NCI-H146 treated with DMSO at 0.1 percent for 48 hours (cell line): ENCODE data around the gene TNNT1.
A peak's percentile ranks its signal among the peaks of the same experiment; 100 is the strongest.

Experiments used
- DNase-seq: peaks from one replicate; lab custom pipeline; 2025; ENCODE audit not compliant: unreplicated experiment; lab: John Stamatoyannopoulos, UW

Gene TNNT1

DNA sequence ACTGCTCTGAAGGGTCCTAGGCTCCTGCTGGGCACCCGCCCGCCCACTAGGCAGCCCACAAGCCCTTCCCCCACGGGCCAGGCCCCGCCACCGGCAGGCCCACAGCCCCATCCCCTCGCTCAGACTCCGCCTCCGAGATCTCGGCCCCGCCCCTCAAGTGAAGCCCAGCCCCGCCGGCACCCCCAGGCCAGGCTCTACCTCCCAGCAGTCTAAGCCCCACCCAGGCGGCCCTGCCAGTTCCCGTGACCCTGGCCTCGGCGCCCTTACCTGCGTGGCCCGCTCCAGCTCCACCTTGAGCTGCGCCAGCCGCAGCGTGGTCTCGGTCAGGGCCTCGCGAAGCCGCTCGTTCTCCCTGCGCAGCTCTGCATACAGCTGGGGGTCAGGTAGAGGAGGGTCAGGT lies 57.1 kb downstream of the TNNT1 start:
- DNase-seq: no peak

DNA sequence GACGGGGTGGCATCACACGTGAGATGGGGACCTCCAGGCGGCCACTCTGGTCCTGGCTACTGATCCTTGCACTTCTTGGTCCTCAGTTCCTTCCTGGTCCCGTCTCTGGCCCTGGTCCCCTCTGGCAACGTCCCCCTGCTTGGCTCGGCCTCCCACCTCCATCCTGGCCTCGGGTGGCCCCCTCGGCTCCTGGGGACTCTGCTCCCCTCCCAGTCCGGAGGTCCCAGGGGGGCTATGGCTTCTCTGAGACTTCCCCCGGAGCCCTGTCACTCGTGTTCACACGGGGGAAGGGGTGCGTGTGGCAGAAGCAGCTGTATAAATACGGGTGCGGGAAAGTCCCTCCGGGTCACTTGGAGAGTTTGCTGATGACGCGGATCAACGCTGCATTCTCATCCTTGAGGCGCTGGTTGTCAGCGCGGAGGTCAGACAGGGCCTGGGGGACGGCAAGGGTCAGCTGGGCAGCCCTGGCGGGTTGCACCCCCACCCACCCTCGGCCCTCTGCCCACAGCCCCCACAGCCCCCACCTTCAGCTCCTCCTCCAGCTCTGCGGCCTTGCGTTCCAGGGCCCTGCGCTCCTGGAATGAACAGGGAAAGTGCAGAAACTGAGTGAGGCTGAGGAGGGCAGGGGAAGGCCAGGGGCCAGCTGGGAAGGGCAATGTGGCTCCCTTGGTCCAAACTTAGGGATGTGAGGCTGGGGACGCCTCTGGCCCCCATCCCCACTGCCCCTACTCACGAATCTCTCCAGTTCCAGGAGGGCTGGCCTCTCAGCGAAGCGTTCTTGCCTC lies 57.7 kb downstream of the TNNT1 start:
- no peak for DNase-seq

DNA sequence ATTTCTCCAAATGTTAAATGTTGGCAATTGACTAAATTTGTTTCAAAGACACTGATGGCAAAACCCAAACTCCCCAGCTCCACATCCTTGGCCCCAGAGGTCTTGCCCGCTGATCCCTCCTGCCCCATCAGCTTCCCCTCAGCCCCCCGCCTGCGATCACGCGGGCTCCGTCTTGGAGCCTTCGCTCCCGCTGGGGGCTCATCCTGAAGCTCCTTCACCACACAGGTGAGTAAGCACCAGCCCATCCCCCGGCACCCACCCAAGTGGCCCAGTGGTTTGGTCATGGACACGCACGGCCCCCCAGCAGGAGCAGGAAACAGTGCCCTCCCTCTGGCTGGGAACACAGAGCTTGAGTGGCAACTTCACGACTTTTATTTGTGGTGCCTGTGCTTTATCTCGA lies 58.4 kb downstream of the TNNT1 start:
- DNase-seq: no peak

DNA sequence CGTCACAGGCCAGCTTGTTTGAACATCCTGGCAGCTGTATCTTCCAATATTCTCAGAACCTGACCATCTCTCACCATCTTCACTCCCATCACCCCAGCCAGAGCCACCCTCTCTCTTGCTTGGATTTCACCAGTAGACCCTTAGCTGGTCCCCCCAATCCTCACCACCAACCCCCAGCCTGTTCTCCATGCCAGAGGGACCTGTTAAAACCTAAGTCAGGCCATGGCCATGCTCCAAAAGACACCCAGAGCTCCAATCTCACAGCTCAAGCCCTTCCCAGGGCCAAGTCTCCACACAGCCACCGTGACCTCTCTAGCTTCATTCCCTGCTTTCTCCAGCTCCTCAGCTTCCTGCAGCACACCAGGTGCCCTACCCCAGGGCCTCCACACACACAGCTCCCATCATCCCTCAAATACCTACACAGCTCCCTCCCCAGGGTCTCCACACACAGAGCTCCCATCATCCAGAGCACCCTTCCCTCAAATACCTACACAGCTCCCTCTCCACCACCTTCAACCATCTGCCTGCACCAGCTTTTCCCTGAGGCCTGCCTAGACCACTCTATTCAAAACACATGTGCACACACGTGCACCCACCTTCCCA lies 59.6 kb downstream of the TNNT1 start:
- no peak for DNase-seq

DNA sequence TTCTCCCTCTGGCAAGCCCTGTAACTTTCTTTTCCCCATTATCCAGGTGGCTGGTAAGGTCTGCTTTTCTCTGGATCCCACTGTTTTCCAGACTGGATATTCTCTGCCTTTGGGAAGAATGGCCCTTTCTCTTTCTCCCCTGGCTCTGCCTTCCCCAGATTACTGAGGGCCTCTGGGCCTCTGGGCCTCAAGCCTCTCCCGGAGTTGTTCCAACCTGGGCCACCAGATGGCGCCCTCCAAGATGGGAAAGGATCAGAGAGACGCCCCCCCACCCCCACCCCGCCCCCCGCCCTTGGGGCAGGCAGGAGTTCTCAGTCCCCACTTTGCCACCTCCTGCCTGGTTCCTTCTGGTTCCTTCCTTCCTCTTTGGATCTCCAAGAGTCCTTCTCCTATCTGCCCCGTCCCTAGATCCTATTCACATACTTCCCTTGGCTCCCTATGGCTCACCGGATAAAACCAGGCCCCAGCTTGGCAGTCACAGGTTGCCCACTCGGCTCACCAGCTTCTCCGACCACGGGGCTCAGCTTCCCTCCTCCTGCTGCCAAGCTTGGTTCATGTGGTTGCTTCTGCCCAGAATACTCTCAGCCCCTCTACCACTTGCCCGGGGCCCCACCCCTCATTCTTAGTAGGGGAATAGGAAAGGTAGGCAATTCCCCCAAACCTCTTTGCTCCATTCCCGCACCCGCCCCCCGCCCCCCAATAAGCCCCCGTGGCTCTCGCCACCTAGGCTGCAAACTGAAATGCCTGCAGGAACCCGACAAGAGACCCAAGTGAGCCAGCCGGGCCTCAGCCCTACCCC lies 60.3 kb downstream of the TNNT1 start:
- peak; percentile 13 for DNase-seq

DNA sequence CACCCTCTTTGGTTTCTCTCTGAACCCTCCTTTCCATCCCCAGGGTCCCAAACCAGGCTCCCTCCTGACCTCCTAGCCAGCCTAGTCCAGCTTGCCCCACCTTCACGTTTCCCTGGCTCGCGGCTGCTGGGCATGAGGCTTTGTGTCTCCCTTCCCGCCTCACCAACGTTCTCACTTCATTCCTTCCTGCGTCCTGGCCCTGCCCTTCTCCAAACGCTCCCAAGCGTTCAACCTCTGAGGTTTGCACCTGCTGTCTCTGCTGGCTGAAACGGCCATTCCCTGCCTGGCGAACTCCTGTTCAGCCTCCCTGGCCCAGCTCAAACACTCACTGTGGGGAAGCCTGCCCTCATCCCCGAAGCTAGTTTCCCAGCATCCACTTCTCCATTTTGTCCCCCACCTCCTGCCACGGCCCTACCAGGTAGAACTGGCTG lies 61.0 kb downstream of the TNNT1 start:
- no peak for DNase-seq

DNA sequence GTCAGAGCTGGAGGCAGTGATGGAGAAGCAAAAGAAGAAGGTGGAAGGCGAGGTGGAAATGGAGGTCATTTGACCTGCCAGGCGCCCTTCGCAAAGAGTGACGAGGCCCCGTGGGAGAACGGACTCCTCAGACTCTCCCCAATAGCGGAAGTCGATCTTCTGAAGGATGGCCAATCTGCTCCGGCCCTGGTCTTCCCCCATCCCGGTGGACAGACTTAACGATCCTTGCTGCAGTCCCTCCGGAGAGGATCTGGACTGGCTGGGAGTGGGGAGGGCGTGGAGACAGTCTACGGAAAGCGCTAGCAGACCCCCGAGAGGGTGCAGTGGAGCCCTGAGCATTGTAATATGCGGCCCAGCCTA lies 61.5 kb downstream of the TNNT1 start:
- DNase-seq: no peak

DNA sequence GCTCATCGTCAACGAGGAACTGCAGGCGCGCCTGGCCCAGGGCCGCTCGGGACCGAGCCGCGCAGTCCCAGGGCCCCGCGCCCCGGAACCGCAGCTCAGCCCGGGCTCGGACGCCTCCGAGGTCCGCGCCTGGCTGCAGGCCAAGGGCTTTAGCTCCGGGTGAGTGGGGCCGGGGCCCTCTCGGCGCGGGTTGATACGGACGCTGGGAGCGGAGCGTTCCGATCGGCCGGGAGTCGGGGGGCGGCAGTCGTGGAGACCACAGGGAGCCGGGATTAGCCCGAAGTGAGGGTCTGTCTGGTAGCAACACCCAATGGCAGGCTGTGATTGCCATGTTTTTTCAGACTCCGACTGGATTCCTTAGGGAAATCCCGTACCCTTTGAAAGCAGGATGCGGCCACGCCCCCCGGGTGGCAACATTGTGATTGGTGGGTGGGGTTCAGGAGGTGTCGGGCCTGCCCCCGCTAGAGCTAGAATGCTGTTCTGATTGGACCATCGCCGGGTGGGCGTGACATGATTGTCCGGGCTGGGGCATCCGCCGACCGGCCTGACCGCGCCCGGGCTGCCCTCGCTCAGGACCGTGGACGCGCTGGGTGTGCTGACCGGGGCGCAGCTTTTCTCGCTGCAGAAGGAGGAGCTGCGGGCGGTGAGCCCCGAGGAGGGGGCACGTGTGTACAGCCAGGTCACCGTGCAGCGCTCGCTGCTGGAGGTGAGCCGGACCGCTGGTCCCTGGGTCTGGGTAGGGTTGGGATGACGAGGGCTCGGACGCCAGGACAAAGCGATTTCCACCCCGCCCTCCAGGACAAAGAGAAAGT lies 62.1 kb downstream of the TNNT1 start:
- DNase-seq: peak; percentile 91

DNA sequence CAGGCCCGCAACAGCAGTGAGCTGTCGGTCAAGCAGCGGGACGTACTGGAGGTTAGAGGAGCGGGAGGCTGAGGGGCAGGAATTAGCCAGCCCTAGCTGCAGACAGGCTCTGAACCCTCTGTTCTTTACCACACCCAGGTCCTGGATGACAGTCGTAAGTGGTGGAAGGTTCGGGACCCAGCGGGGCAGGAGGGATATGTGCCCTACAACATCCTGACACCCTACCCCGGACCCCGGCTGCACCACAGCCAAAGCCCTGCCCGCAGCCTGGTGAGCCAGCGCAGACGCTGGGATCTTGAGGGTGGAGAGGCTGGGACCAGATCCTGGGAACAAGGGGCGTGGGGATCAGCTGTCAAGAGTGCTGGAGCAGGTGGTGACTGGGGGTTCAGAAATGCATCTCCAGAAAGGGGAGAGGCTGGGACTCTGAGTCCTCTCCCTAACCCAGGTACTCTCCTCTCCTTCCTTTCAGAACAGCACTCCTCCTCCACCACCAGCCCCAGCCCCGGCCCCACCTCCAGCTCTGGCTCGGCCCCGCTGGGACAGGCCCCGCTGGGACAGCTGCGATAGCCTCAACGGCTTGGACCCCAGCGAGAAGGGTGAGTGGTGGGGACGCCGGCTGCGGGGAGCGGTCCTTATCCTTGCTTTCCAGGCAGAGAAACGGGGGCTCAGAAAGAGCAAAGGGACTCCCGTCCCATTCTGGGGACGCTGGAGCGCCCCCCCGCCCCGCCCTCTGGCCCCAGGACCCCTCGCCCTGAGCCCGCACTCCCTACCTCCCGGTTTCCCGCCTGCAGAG lies 62.9 kb downstream of the TNNT1 start:
- no peak for DNase-seq

DNA sequence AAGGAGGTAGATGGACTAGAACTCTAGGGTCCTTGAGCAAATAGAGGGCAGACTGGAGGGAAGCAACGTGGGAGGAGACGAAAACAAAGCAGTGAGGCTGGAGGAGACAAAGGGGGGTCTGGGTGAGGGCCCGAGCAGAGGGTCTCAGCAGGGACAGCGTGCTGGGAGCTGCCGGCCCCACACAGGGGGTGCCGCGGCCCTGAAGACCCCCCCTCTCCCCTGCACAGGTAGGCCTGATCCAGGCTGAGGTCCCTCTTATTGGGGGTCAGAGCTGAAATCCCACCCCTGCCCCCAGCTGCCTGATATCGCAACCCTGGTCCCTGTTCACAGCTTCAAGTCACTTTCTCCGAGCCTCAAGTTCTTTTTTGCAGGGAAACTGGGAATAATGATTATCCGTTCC lies 64.6 kb downstream of the TNNT1 start:
- no peak for DNase-seq

DNA sequence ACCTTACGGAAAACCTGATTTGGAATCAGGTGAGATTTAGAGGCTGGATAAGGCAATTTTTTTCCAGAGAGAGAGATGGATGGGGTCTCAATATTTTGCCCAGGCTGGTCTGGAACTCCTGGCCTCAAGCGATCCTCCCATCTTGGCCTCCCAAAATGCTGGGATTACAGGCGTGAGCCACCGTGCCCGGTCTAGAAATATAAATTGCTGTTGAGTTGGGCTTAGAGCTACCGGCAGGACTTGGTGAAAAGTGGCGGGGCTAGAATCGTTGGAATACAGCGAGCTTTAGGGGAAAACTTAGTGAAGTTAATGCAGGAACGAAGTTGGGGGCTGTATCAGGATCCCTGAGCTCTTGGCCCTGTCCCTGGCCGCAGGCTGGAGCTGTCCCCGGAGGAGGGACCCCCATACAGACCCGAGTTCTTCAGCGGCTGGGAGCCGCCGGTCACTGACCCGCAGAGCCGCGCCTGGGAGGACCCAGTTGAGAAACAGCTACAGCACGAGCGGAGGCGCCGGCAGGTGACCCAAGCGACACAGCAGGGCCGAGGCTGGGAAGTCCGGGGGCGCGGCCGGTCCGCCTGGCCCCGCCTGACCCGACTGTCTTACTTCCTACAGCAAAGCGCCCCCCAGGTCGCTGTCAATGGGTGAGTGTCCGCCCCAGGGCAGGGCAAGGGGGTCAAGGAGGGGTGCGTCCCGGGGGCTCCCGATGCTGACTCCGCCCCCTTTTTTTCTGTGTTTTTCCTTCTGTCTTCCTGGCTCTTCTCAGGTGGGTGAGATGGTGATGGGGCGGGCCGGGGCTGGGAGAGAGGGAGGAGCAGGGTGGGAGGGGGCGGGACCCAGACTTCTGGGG lies 65.8 kb downstream of the TNNT1 start:
- no peak for DNase-seq
